Thyroid gland (tissue), 4 donors: ENCODE results near the gene MAD2L1. TPM values are rescaled to one million over a fixed set of nuclear protein-coding genes. Genes with fewer than 3 reads are reported as not detected.

Experiments used
- DNase-seq, 2 donors: peaks; one replicate each; pipeline ENCODE4 v3.0.0-alpha.2; 2019
- H3K27ac ChIP-seq, 3 donors: fragments of 200-600 bp; sonication (generic); 1 replicate in 2 of 3; 2 replicates in 1 of 3; pipeline ENCODE4 v1.5.1; 2016 to 2019; ENCODE audit warnings: mild to moderate bottlenecking in 1 of 3, moderate library complexity in 1 of 3
- H3K27me3 ChIP-seq: fragments of 200-600 bp; sonication (generic); one replicate; pipeline ENCODE4 v1.5.1; 2019
- H3K36me3 ChIP-seq, 2 donors: fragments of 200-600 bp; sonication (generic); one replicate each; pipeline ENCODE4 v1.5.1; 2016 to 2019
- H3K4me1 ChIP-seq, 2 donors: fragments of 200-600 bp; sonication (generic); one replicate each; pipeline ENCODE4 v1.5.1; 2017 to 2019
- H3K4me3 ChIP-seq, 3 donors: fragments of 200-600 bp; sonication (generic); replicated peaks in 1 of 3; 1 replicate in 2 of 3; 2 replicates in 1 of 3; pipeline ENCODE4 v1.5.1; 2016; ENCODE audit warnings: mild to moderate bottlenecking in 1 of 3
- H3K9me3 ChIP-seq: fragments of 200-600 bp; sonication (generic); one replicate; pipeline ENCODE4 v1.5.1; 2017
- CTCF ChIP-seq, 6 experiments: fragments of 200-600 bp in 3 of 6; fragments of 450-650 bp in 3 of 6; sonication (generic) in 3 of 6; IDR thresholded peaks; one replicate each; pipeline ENCODE4 v1.5.1; 2016 to 2019; ENCODE audit warnings: antibody characterized with exemption in 6 of 6, mild to moderate bottlenecking in 2 of 6, inconsistent platforms in 1 of 6, moderate library complexity in 1 of 6
- POLR2A ChIP-seq, 2 donors: fragments of 450-650 bp; IDR thresholded peaks; one replicate each; pipeline ENCODE4 v1.6.1; 2017; ENCODE audit warnings: antibody characterized with exemption in 2 of 2, mild to moderate bottlenecking in 2 of 2, moderate library complexity in 1 of 2
- WGBS, 2 donors: methylation state at CpG; one replicate each; pipeline ENCODE4 v1.1.5; 2017; 5-methylcytosine and 5-hydroxymethylcytosine counted together
- intact Hi-C: fragments of 100-400 bp; cut with DNase I; formaldehyde crosslinking; loops from one replicate; pipeline ENCODE4 v1.15.1; 2023
- total RNA-seq, 4 donors: library from RNA; depleted of rRNA; stranded (reverse); fragments of >200 nt; gene quantifications; one replicate each; pipeline ENCODE4 v1.2.3, GENCODE V29; 2016

MAD2L1 gene
- total RNA-seq, 4 donors from 2014 or later, result 0.89 to 7.8 (median 4.0) TPM

- no peak for DNase-seq
- Histone ChIP-seq H3K27me3 (no peaks in the 10 kb centered on the region), H3K36me3 (no peaks in the 10 kb centered on the region), H3K9me3 (no peaks in the 10 kb centered on the region), H3K27ac (no peak overlapping the region), H3K4me1 (no peaks in the 10 kb centered on the region), H3K4me3 (no peak overlapping the region)
- WGBS, 2 donors, result 91 to 100% methylated on average over 1 of the region's 1 CpG
- intact Hi-C loops, result no loop called here
- TF ChIP-seq CTCF (IDR thresholded peaks at IDR 0.05), result no peak
- TF ChIP-seq POLR2A (IDR thresholded peaks at IDR 0.05), result no peak
These were observed 47.9 kb downstream of the MAD2L1 start for GRCh38 chr4:120018786-120019185.

- Histone ChIP-seq H3K4me1 (no peaks in the 10 kb centered on the region), H3K36me3 (no peaks in the 10 kb centered on the region), H3K4me3 (no peak overlapping the region), H3K9me3 (no peaks in the 10 kb centered on the region), H3K27ac (no peak overlapping the region), H3K27me3 (no peaks in the 10 kb centered on the region)
- intact Hi-C loops, result no loop called here
- 83 to 89% methylated on average over 6 of the region's 6 CpGs for WGBS, 2 donors
- no peak for DNase-seq
- TF ChIP-seq CTCF (IDR thresholded peaks at IDR 0.05) (no peak), POLR2A (IDR thresholded peaks at IDR 0.05) (no peak)
These were observed 48.5 kb downstream of the MAD2L1 start for GRCh38 chr4:120017939-120018692.

GRCh38 chr4:120011725-120012124 is 54.9 kb downstream of the MAD2L1 start:
- DNase-seq, result no peak
- Histone ChIP-seq H3K4me3 (no peak overlapping the region), H3K27me3 (no peaks in the 10 kb centered on the region), H3K9me3 (no peaks in the 10 kb centered on the region), H3K27ac (no peak overlapping the region), H3K36me3 (no peaks in the 10 kb centered on the region), H3K4me1 (no peaks in the 10 kb centered on the region)
- WGBS, 2 donors, result 56 to 67% methylated on average over 2 of the region's 2 CpGs
- TF ChIP-seq CTCF (IDR thresholded peaks at IDR 0.05), result no peak
- no peak for TF ChIP-seq POLR2A (IDR thresholded peaks at IDR 0.05)
- intact Hi-C loops, result no loop called here

- no peak for TF ChIP-seq POLR2A (IDR thresholded peaks at IDR 0.05)
- no peak for TF ChIP-seq CTCF (IDR thresholded peaks at IDR 0.05)
- H3K36me3 ChIP-seq, result no peaks in the 10 kb centered on the region
- no peak overlapping the region for H3K4me3 ChIP-seq
- intact Hi-C loops, result no loop called here
- no peaks in the 10 kb centered on the region for H3K27me3 ChIP-seq
- no peaks in the 10 kb centered on the region for H3K4me1 ChIP-seq
- H3K9me3 ChIP-seq, result no peaks in the 10 kb centered on the region
- 83 to 84% methylated on average over 4 of the region's 4 CpGs for WGBS, 2 donors
- no peak for DNase-seq
- no peak overlapping the region for H3K27ac ChIP-seq
These were observed 56.0 kb downstream of the MAD2L1 start for GRCh38 chr4:120010646-120011045.

GRCh38 chr4:120009731-120010130 is 56.9 kb downstream of the MAD2L1 start:
- H3K4me1 ChIP-seq, result no peaks in the 10 kb centered on the region
- no peaks in the 10 kb centered on the region for H3K27me3 ChIP-seq
- intact Hi-C loops, result no loop called here
- 65 to 77% methylated on average over 2 of the region's 2 CpGs for WGBS, 2 donors
- no peak overlapping the region for H3K4me3 ChIP-seq
- no peak overlapping the region for H3K27ac ChIP-seq
- no peak for TF ChIP-seq CTCF (IDR thresholded peaks at IDR 0.05)
- no peak for TF ChIP-seq POLR2A (IDR thresholded peaks at IDR 0.05)
- DNase-seq, result no peak
- no peaks in the 10 kb centered on the region for H3K9me3 ChIP-seq
- no peaks in the 10 kb centered on the region for H3K36me3 ChIP-seq
